GM18907 (cell line): ENCODE measurements around the gene SLC2A11.

Experiments
- ATAC-seq: cut with Tn5 transposase; IDR thresholded peaks from one replicate; pipeline ENCODE4 v1.9.1; 2021; ENCODE audit warnings: mild to moderate bottlenecking, moderate library complexity; ENCODE audit not compliant: unreplicated experiment

Gene SLC2A11

DNA sequence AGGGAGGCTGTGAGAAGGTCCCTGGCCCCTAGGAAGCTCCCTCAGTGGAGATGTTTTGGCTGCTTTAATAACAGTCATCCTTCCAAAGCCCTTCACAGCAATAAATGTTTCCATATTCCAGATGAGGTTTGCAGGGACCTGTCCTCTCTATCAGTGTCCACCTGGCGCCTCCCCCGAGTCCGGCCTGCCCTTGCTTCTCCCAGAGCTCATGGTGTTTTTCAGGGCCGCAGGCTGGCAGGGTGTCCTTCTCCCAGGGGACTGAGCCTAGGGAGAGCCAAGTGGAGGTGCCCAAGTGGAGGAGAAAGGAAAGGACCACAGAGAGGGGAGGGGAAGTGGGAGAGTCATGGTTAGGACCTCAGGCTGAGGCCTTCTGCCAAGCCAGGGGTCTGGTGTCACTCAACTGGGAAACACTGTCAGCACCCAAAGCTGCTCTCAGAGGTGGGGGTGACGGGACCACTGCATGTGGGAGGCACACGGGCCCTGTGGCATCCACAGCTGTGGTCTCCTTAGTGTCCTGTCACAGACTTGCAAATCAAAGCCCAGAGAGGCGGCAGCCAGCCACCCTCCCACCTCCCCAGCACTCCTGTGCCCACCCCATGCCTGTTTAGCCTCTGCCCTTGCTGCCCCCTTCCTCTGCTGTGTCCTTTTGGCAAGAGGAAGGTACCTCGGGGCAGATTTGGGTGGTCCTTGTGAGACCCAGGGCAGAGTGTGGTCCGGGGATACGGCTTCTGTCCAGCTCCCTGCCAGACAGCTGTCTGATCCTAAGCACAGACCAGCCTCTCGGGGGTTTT, 25.3 kb upstream of the SLC2A11 start:
- ATAC-seq, result no peak

DNA sequence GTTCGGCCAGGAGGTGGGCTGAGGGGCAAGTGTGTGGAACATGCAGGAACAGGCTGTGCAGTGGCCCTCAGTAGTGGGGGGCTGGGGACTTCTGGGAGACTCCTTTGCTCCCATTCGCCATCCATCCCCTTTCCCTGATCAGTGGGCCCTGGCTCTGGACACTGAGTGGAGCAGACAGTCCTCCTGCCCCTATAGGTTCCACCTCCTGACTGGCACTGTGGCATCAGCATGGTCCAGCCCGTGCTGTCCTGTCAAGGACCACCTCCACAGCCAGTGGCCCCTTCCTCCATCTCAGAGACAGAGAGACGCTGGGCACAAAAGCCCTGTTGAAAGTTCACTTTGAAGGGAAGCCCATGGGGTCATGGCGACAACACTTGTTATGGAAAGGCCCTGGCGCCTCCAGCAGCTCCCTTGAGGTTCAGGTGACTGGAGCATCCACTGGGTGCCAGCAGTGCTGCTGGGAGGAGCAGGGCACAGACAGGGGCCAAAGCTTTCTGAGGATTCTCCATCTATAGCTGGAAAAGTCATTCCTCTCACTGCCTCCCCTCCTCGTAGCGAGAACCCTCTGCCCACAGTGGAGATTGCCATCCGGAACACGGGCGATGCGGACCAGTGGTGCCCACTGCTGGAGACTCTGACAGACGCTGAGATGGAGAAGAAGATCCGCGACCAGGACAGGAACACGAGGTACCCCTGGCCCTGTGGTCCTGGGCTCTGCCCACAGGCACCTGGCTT, 24.5 kb upstream of the SLC2A11 start:
- no peak for ATAC-seq

DNA sequence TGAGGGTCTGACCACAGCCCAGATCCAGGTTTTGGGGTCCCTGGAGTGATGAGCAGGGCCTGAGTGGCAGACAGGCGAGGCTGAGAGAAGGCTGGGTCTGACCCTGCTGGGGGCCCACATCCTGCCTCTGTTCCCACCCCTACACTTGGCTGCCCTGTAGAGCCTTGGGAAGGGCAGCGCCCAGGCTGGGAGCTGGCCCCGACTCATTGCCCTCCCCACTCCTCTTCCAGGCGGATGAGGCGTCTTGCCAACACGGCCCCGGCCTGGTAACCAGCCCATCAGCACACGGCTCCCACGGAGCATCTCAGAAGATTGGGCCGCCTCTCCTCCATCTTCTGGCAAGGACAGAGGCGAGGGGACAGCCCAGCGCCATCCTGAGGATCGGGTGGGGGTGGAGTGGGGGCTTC, 23.8 kb upstream of the SLC2A11 start:
- ATAC-seq, result no peak

DNA sequence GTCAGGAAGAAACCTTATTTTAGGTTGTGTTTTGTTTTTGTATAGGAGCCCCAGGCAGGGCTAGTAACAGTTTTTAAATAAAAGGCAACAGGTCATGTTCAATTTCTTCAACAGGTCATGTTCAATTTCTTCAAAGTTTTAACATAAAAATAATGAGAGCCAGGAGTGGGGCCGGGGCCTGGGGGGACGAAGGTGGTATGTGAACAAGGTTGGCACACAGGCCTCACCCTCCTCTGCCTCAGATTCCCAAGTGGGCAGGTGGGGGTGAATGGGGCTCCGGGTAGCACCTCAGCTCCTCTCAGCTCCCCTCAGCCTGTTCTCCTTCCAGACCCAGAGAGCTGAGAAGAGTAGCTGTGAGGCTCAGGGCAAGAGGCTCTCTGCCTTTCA, 23.3 kb upstream of the SLC2A11 start:
- ATAC-seq, result no peak

DNA sequence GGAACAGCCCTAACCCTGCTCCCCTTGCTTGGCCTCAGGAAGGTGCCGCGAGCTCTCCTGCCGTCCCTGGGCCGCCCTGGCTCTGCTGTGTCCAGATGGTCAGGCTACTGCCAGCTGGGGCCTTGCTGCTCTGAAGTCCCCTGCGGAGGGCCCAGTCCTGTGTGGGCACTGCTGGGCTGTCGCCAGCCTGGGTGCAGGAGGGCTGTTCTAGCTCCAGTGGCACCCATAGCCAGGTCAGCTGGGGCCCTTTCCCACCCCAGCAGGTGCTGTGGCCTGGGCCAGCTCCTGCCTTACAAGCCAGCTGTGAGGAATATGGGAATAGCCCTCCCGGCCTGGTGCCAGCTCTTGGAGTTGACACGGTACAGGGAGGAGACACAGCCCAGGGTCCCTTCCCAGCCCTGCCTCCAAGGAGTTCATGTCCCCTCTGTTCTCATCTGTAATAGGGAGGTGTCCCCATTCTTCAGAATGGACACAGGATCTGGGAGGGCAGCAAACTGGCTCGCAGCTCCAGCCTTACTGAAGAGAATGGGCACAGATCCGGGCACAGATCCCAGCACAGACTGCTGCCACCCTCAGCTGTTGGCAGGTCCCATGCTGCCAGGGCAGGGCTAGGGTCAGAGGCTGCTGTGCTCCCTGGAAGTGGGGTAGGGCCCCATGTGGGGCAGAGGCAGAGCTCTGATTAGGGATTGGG, 22.7 kb upstream of the SLC2A11 start:
- ATAC-seq, result no peak

DNA sequence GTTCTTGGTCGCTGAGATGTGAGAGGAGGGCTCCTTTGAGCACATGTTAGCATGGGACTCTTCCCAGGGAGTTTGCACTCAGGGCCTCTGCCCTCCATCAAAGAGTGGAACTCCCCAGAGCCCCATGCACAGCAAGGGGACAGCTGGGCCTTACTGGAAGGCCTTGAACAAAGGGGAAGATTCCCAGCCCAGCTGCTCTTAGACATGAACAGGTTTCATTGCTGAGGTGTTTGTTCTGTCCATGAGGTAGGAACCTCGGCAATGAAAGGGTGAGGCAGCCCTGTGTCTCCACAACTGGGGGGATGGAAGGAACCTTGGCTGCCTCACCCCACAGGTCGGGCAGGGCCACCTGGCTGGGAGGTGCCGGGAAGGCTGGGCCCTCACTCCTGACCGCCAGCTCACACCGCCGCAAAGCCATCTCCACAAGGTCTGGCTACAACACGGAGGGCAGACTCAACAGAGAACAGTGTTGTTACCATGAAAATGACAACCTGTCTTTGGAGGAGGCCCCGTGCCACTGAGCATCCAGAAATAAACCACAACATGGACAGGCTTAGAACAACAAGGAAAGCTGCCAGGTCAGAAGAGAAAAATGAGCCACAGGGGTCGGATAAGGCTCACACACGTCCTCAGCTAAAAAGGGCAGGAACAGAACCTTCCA, 22.1 kb upstream of the SLC2A11 start:
- ATAC-seq, result no peak

DNA sequence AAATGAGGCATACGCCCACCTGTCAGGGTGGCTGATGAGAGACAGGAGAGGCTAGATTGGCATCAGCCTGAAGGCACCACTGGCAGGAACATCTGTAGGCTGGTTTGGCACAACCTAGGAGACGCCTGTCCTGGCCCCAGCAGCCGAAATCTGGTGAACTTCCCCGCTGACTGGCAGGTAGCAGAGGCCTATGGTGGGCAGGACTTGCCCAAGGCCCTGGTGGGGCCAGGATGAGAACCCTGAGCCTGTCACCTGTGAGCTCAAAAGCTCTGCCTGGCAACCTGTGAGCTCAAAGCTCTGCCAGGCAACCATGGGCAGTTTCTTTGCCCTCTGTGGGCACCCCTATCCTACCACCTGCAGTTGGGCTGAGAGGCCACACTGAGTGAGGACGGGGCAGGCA, 21.4 kb upstream of the SLC2A11 start:
- no peak for ATAC-seq

DNA sequence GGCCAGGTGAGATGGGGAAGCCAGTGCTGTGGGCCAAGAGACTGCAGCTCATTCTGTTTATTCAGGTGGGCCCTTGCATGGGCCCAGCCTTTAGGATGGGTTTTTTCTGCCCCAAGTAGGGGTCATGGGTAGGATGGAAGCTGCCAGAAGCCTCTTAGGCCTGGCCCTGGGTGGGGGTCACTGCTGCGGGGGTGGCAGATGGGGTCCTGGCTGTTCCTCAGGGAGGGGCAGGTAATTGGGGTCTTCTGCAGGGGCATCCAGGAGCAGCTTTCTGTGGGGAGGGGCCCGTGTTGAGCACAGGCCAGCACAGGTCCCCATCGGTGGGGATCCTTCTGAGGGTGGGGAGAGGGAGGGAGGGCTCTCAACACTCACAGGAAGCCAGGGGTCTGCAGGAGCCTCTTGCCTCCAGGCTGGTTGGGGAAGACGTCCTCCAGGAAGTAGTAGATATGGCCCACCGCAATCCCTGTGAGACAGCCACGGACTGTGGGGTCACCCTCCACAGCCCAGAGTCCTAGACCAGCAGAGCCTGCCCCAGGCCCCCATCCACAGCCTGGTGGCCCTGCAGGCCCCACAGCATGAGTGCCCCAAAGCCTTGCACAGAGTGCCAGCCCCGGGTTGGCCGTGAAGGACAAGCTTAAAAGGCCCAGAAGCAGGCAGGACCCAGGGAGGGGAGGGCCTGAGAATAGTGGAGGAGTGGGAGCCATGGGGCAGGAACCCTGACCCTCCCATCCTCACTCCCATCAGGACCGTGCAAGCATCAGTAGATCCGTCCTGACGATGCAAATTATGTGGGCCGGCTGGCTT, 20.8 kb upstream of the SLC2A11 start:
- ATAC-seq, result no peak

DNA sequence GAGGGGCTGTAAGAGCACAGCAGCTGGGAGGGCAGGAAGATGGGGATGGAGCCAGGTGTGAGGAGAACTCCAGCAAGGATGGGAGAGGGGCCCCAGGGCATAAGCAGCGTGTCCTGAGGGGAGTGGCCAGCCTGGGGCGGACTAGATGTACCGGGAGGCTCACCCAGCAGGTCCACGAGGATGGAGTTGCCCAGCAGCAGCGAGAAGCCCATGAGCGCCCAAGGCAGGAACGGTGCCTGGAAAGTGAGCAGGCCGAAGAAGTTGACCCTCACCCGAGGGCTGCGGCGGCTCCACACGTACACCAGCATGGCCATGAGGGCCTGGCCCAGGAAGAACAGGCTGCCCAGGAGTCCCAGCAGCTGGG, 20.2 kb upstream of the SLC2A11 start:
- no peak for ATAC-seq

DNA sequence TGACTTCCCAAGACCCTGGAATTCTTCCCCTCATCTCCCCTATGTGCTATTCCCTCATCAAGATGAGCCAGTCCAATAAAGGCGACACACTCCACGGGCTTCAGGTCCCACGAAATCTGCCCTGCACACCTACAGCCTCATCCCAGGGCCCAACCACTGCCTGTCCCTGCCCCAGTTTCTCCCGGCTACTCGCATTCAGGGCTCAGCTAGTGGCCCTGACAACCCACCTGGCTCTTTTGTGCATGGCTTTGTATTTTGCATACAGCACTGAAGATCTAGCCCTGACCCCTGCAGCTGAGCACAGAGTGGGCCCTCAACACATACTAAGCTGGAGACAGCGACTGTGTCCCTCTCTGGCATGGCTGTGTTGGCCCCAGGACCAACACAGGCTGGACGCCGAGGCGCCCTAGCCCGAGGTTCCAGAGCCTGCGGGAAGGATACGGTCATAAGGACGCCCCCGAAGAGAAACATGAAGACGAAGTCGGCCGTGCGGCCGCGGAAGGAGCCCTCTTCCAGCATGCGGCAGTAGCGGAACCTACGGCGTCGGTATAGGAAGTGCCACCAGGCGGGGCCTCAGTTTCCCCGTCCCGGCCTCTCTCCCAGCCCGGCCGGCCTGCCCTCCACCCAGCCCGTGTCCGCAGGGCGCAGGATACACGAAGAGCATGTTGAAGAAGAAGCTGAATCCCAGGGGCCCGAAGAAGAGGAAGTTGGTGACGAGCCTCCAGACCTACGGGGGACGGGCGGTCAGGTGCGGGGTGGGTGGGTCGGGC, 19.6 kb upstream of the SLC2A11 start:
- ATAC-seq, result peak; percentile 5

DNA sequence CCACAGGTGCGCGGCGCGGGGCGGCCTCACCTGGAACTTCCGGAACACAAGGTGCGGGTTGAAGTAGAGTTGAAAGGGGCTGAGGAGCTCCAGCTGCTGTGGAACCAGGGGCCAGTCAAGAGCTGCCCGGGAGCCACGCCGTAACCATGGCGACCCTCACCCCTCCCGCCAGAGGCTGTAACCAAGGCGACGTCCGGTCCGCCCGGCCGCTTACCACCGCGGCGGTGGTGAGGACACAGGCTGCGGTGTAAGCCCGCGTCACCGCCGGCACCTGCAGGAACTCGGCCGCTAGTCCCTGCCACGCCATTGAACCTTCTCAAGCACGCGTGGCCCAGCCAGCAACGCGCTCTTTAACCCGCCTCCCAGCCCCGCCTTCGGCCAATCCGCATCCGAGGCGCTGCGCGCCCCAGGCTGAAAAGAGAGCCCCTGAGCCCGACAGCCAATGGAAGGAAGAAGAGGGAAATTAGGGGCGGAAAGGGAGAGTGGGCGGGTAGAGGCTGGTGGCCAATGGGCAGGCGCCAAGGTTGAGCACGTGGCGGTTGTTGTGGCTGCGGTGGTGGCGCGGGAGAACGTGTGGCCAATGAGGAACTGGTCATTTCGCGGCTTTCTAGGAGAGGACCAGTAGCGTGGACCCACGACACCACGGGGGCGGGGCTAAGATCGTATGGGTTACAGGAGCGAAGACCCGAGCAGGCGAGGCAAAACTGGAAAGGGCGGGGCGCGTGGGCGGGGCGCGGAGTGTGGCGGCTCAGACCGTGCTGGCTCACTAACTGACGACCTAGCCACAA, 18.8 kb upstream of the SLC2A11 start, which contains the start of gene DERL3:
DERL3 (minus strand) TSS at position 326 of the 788 bp plus-strand sequence; CDS start at position 307, 19 bp downstream.
- peak; percentile 79 for ATAC-seq

DNA sequence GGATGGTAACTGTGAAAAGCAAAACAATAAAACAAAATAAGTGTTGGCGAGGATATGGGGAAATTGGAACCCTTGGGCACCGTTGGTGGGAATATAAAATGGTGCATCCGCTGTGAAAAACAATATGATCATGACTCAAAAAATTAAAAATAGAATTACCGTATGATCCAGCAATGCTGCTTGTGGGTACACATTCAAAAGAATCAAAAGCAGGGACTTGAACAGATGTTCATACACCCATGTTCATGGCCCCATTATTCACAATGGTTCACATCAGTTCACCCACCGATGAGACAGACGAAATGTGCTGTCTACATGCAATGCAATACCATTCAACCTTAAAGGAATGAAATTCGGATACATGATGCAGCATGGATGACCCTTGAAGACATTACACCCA, 17.6 kb upstream of the SLC2A11 start:
- ATAC-seq, result no peak

DNA sequence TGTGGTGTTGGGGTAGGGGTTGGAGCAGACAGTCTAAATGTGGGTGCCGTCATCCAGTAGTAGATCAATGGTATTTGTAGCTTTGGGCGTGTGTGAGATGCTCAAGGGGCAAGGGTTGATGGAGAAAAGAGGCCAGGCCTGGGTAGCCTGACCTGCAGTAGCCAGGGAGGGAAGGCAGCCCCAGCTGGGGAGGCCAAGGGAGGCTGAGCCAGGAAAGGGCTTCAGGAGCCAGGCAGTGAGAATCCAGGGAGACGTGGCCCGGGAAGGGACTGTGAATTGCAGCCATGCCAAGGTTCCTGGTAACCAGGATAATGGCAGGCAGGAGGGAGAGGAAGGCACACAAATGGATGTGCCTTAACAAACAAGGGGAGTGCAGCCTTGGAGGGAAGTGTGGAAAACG, 16.4 kb upstream of the SLC2A11 start:
- no peak for ATAC-seq

DNA sequence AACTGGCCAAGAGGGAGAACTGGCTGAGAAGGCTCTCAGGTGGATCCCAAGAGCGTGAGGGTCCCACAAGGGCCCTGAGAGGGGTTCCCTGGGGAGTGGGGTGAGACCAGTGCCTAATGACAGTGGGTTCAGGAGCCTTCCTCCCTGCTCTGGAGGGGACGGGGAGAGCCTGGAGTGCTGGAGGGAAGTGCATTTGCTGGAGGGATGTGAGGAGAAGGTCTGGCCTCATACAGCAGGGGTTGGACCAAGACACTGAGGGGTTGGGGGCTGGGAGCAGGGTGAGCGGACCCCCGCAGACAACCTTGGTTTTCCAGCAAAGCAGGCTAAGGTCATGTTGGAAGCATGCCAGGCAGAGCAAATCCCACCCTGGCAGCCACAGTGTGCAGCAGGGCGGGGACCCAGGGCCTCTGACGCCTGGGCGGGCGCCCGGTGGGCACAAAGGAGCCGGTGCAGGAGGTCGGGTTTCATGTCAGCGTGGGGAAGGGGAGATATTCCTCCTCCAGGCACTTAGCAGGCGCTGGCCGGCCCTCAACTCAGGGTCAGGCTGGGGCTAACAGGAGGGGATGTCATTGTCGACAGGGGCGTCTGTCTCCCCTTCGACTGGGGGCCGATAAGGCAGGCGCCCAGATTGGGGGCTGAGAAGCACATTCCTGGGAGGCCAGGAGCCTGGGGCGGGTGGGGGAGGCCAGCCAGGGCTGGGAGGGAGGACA, 15.8 kb upstream of the SLC2A11 start:
- ATAC-seq, result no peak

DNA sequence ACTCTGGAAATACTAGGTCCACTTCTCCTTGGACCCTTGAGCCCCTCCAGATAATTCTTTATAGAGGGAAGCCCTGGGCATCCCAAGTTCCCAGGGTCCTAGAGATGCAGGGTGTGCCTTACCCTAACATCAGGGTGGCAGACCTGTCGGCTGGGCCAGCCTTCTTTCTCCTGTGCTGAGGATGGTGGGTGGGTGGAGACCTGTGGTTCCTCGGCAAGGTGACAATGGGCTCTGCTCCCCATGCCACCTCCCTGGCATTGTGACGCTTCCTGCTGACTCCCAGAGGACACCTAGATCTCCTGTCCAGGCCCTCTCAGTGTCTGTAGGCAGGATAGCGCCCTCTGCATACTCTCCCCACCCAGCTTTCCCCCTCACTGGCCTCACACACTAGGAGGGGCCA, 15.1 kb upstream of the SLC2A11 start:
- ATAC-seq, result no peak

DNA sequence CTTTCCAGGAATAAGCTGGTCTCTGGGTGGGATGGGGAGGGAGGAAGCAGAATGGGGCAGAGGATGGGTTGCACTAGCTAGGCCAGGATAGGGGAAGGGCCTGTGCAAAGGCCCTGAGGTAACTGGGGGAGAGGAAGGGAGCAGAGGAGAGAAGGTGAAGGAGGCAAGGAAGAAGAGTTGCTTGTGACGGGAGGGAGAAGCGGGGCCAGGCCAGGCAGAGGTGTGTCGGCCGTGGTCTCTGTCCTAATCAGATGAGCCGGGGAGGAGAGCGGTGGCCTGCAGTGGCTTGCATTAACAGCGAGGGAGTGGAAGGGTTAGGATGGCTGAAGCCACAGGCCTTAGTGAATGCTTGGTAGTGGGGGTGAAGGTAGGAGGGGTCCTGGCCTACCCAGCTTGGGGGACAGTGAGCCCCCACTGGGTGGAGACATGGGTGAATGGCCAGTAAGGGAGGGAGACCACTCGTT, 12.9 kb upstream of the SLC2A11 start:
- peak; percentile 5 for ATAC-seq

DNA sequence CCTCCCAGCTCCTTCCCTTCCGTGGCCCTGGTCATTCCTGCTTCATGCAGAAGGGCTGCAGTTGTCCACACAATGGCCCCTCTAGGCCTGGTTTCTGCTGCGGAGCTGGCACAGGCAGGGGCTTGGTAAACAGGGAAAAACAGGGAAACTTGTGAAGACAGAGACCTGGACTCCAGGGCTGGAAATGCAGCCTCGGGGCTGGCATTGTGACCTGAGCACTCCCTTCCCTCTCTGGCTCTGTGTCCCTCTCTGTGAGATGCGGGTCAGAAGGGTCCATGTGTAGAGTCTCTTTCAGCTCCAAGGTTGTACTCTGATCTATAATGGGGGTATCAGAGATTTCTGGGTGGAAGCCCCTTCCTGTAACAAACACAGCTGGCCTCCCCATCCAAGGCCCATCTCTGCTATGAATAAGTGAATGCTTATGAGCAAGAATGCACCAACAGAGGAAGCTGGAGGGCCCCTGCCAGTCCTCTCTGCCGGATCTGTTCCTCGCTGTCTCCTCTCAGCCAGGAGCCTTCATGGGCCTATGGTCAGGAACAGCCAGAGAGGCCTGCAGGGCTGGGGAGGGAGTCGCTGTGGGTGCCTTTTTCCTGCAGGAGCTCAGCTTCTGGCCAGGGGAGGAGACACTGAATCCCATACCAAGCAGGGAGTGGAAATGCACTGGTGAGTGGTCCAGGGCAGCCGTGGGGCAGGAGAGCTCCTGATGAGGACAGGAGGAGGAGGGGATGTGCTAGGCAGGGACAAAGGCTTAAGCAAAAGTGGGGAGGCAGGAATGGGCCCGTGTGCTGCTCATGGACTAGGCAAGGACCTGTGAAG, 12.2 kb upstream of the SLC2A11 start:
- no peak for ATAC-seq
